C4-2B (cell line): Measurements from ENCODE around the gene EIF5A2.

Experiments
- ZFX ChIP-seq: fragments of 450-650 bp; IDR thresholded peaks from 2 replicates; pipeline ENCODE4 v1.6.1; 2017
- TF ChIP-seq, protein P1 (sequence below): fragments of 450-650 bp; conservative IDR thresholded peaks from 2 replicates; pipeline ENCODE4 v1.5.1; 2017; ENCODE audit warnings: mild to moderate bottlenecking

DNA sequence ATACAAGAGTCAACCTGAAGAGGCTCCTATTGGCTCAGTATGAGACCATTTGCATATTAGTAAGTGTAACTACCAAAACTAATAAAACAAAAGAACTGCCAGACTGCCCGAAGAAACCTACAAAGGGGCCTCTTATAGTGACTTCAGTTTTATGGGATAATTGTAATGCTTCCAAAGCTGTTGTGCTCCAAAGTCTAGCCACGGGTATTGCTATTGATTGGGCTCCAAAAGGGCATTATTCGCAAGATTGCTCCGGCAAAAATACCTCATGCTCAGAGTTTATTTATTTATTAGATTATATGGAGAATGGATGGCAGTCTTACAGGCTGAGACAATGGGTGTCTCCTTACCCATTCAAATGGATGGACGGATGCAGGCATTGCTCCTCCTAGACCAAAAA, 49.8 kb downstream of the EIF5A2 start:
- TF ChIP-seq, protein P1, sequence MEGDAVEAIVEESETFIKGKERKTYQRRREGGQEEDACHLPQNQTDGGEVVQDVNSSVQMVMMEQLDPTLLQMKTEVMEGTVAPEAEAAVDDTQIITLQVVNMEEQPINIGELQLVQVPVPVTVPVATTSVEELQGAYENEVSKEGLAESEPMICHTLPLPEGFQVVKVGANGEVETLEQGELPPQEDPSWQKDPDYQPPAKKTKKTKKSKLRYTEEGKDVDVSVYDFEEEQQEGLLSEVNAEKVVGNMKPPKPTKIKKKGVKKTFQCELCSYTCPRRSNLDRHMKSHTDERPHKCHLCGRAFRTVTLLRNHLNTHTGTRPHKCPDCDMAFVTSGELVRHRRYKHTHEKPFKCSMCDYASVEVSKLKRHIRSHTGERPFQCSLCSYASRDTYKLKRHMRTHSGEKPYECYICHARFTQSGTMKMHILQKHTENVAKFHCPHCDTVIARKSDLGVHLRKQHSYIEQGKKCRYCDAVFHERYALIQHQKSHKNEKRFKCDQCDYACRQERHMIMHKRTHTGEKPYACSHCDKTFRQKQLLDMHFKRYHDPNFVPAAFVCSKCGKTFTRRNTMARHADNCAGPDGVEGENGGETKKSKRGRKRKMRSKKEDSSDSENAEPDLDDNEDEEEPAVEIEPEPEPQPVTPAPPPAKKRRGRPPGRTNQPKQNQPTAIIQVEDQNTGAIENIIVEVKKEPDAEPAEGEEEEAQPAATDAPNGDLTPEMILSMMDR = no peak
- no peak for TF ChIP-seq ZFX
